A673 (cell line): ENCODE data around the gene EXD3.

Experiments used
- CTCF ChIP-seq: fragments of 300-800, 200-600 bp; sonication (generic); conservative IDR thresholded peaks from 2 replicates; pipeline ENCODE4 v1.5.1; 2017; ENCODE audit warnings: low read depth, mild to moderate bottlenecking, antibody characterized with exemption, low read length, moderate library complexity, mixed read lengths
- EZH2 ChIP-seq: fragments of 200-600 bp; sonication (generic); IDR thresholded peaks from 2 replicates; pipeline ENCODE4 v1.6.1; 2017; ENCODE audit warnings: borderline replicate concordance, low read depth, mild to moderate bottlenecking, mixed read lengths, antibody characterized with exemption, low read length; ENCODE audit not compliant: poor library complexity, severe bottlenecking

- TF ChIP-seq CTCF (no peak), EZH2 (no peak)
Measured at GRCh38 chr9:137367506-137368430, 55.2 kb downstream of the EXD3 start.
